HL-60 (cell line): ENCODE results near the gene IL4R.

Experiments
- CTCF ChIP-seq: IDR thresholded peaks from one replicate; pipeline ENCODE4 v1.5.1; 2011; ENCODE audit warnings: low read length, control low read depth, inconsistent platforms; ENCODE audit not compliant: insufficient read depth
- GABPA ChIP-seq: IDR thresholded peaks from 2 replicates; pipeline ENCODE4 v1.6.1; 2012; ENCODE audit warnings: low read depth
- POLR2AphosphoS5 ChIP-seq: IDR thresholded peaks from 2 replicates; pipeline ENCODE4 v1.6.1; 2012; ENCODE audit warnings: low read depth
- REST ChIP-seq: IDR thresholded peaks from 2 replicates; pipeline ENCODE4 v1.6.1; 2012; ENCODE audit warnings: low read depth; ENCODE audit not compliant: insufficient replicate concordance

- TF ChIP-seq CTCF (no peak), GABPA (no peak), POLR2AphosphoS5 (no peak), REST (no peak)
These were observed 36.2 kb downstream of the IL4R start for GRCh38 chr16:27350006-27350405.
